ENCODE results near the gene NTSR1.

Gene NTSR1

GRCh38 chr20:62785393-62785792, 76.8 kb downstream of the NTSR1 start:
- peaks cover 0 to 7% (median 0%) of the 10 kb centered on the region in 11 experiments; a peak in 5 of 22 replicates for H3K27me3 ChIP-seq

GRCh38 chr20:62786157-62786556, 77.5 kb downstream of the NTSR1 start:
- H3K36me3 ChIP-seq, result no peaks in the 10 kb centered on the region
- H4K20me1 ChIP-seq, result no peaks in the 10 kb centered on the region
- peaks cover 86 to 96% (median 92%) of the 10 kb centered on the region in 10 experiments for H3K4me1 ChIP-seq
- H3K27ac ChIP-seq, result peak overlapping the region; percentile 9 to 76 (median 62); a peak in 21 of 22 replicates
- H3K9me3 ChIP-seq (replicated peaks in 1 of 11), result peaks cover 0 to 14% (median 0%) of the 10 kb centered on the region in 11 experiments; a peak in 6 of 22 replicates
- no peak for TF ChIP-seq Cebpa-rat (IDR thresholded peaks at IDR 0.05)
- H3K4me3 ChIP-seq, result peak overlapping the region in 2 of 10 experiments; percentile 13 to 25; a peak in 4 of 20 replicates
- H3K9ac ChIP-seq, result peak overlapping the region in 10 of 11 experiments; percentile 16 to 66 (median 44); a peak in 17 of 22 replicates
- H3K27me3 ChIP-seq, result no peaks in the 10 kb centered on the region; a peak in 1 of 22 replicates
- H3K4me2 ChIP-seq, result peak overlapping the region; percentile 79 to 93 (median 89)

More at GRCh38 chr20:62785393-62785792, 76.8 kb downstream of the NTSR1 start:
- Histone ChIP-seq H3K9me3 (replicated peaks in 1 of 11) (peaks cover 0 to 14% (median 0%) of the 10 kb centered on the region in 11 experiments; a peak in 6 of 22 replicates), H3K4me1 (peaks cover 87 to 98% (median 96%) of the 10 kb centered on the region in 10 experiments), H3K9ac (peak overlapping the region in 10 of 11 experiments; percentile 16 to 66 (median 44); a peak in 16 of 22 replicates), H3K4me3 (no peak overlapping the region), H3K36me3 (no peaks in the 10 kb centered on the region), H3K27ac (peak overlapping the region in 10 of 11 experiments; percentile 9 to 76 (median 64); a peak in 20 of 22 replicates), H3K4me2 (peak overlapping the region; percentile 79 to 93 (median 89)), H4K20me1 (no peaks in the 10 kb centered on the region)
- TF ChIP-seq Cebpa-rat (IDR thresholded peaks at IDR 0.05), result no peak

DNA sequence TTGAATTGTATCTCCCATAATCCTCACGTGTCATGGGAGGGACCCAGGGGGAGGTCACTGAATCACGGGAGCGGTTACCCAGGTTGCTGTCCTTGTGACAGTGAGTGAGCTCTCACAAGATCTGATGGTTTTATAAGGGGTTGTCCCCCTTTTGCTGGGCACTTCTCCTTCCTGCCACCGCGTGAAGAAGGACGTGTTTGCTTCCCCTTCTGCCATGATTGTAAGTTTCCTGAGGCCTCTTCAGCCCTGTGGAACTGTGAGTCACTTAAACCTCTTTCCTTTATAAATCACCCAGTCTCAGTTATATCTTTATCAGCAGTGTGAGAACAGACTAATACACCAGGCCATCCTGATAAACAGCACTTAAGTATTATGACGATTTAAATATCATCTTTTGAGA, 78.7 kb downstream of the NTSR1 start:
- Histone ChIP-seq H3K4me3 (no peak overlapping the region), H3K27me3 (no peaks in the 10 kb centered on the region; a peak in 1 of 22 replicates), H3K9me3 (replicated peaks in 1 of 11) (peaks cover 0 to 14% (median 0%) of the 10 kb centered on the region in 11 experiments; a peak in 6 of 22 replicates), H3K36me3 (no peaks in the 10 kb centered on the region), H3K9ac (0 out of 22 replicates have a peak overlapping the region, but pooled peaks of 1 of the 11 experiments have one; percentile 37), H3K4me1 (peaks cover 88 to 97% (median 93%) of the 10 kb centered on the region in 10 experiments), H3K4me2 (peak overlapping the region; percentile 77 to 93 (median 89)), H3K27ac (peak overlapping the region in 9 of 11 experiments; percentile 5 to 76 (median 56); a peak in 12 of 22 replicates), H4K20me1 (0 out of 22 replicates have a peak, but pooled peaks cover 0 to 1% (median 0%) of the 10 kb centered on the region in 11 experiments)
- TF ChIP-seq Cebpa-rat (IDR thresholded peaks at IDR 0.05), result no peak

DNA sequence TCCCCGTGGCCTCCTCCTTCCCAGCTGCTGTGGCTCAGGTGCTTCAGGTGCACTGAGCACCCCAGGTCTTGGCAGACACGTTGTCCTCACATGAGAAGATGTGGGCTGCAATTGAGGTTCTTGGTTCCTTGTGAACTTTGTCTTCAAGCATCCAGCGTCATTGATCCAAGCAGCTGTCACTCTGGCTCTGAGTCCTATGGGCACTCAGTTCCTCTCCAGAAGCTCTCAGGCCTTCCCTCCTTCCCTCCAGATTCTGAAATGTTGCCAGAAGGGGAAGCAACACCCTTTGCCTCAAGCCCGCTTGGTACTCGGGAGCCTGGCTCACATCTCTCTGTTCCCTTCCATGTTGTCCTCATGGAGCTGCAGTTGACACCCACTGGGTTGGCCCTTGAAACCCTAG, 79.2 kb downstream of the NTSR1 start:
- no peak for TF ChIP-seq Cebpa-rat (IDR thresholded peaks at IDR 0.05)
- H3K27me3 ChIP-seq, result no peaks in the 10 kb centered on the region; a peak in 1 of 22 replicates
- H3K9me3 ChIP-seq (replicated peaks in 1 of 11), result peaks cover 0 to 14% (median 0%) of the 10 kb centered on the region in 11 experiments; a peak in 6 of 22 replicates
- H3K9ac ChIP-seq, result 0 out of 22 replicates have a peak overlapping the region, but pooled peaks of 1 of the 11 experiments have one; percentile 37
- no peaks in the 10 kb centered on the region for H3K36me3 ChIP-seq
- H3K27ac ChIP-seq, result peak overlapping the region in 9 of 11 experiments; percentile 5 to 76 (median 56); a peak in 12 of 22 replicates
- peaks cover 0 to 7% (median 0%) of the 10 kb centered on the region in 11 experiments; a peak in 1 of 22 replicates for H4K20me1 ChIP-seq
- H3K4me2 ChIP-seq, result peak overlapping the region; percentile 77 to 93 (median 89)
- H3K4me1 ChIP-seq, result peaks cover 88 to 97% (median 93%) of the 10 kb centered on the region in 10 experiments
- H3K4me3 ChIP-seq, result no peak overlapping the region

- Histone ChIP-seq H3K9ac (peak overlapping the region in 4 of 11 experiments; percentile 20 to 59 (median 22); a peak in 5 of 22 replicates), H3K36me3 (no peaks in the 10 kb centered on the region), H3K27ac (peak overlapping the region in 6 of 11 experiments; percentile 23 to 76 (median 48); a peak in 10 of 22 replicates), H3K27me3 (no peaks in the 10 kb centered on the region; a peak in 1 of 22 replicates), H3K9me3 (replicated peaks in 1 of 11) (peaks cover 0 to 14% (median 0%) of the 10 kb centered on the region in 11 experiments; a peak in 6 of 22 replicates), H3K4me2 (peak overlapping the region; percentile 77 to 93 (median 89)), H3K4me1 (peaks cover 88 to 97% (median 93%) of the 10 kb centered on the region in 10 experiments), H3K4me3 (no peak overlapping the region), H4K20me1 (peaks cover 0 to 11% (median 0%) of the 10 kb centered on the region in 11 experiments; a peak in 3 of 22 replicates)
- no peak for TF ChIP-seq Cebpa-rat (IDR thresholded peaks at IDR 0.05)
These were observed 80.0 kb downstream of the NTSR1 start for GRCh38 chr20:62788607-62789006.

- Histone ChIP-seq H4K20me1 (peaks cover 0 to 13% (median 0%) of the 10 kb centered on the region in 11 experiments; a peak in 3 of 22 replicates), H3K27ac (no peak overlapping the region), H3K9me3 (replicated peaks in 1 of 11) (peaks cover 0 to 14% (median 0%) of the 10 kb centered on the region in 11 experiments; a peak in 6 of 22 replicates), H3K4me1 (peaks cover 86 to 95% (median 91%) of the 10 kb centered on the region in 10 experiments), H3K9ac (no peak overlapping the region), H3K36me3 (no peaks in the 10 kb centered on the region), H3K27me3 (no peaks in the 10 kb centered on the region), H3K4me2 (peak overlapping the region in 10 of 11 experiments; percentile 79 to 93 (median 90); a peak in 17 of 22 replicates), H3K4me3 (no peak overlapping the region)
- TF ChIP-seq Cebpa-rat (IDR thresholded peaks at IDR 0.05), result no peak
These were observed 81.4 kb downstream of the NTSR1 start for GRCh38 chr20:62790075-62790474.

DNA sequence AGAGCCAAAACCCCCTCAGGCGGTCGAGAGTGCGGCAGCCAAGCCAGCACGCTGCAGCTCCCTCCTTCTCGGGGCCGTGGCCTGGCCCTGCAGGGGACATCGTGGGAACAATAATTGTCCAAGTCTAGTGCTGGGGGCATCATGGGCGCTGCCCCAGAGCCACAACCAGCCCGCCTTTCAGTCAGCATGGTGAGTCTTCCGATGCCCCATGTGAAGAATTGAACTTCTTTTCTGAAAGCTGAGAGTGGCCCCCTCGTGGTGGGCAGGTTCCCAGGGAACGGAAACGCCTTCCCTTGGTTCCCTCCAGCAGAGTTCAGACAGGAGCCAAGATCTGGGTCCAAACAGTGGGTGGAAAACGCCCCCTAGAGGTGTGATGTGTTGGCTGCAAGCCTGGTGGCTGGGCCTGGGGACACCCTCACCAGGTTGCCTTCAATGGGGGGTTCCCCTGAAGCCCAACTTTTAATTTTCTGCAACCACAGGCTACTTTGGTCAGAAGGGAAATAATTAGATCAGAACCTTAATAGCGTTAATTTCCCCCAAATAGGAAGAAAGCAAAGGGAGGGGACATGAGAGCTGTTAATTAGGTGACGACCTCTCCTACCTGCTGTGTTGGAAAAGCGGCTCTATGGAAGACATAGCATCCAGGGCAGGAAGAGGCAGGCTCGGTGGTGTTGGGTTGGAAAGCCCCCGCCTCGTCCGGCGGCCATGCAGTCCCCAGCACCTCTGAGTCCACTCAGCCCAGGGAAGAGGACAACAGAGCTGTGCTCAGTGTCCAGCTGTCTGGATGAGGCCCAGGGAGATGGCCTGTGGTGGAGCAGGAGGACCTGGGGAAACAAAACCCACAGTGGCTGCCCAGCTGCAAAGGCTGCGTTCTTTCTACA, 82.9 kb downstream of the NTSR1 start:
- peaks cover 0 to 13% (median 0%) of the 10 kb centered on the region in 11 experiments; a peak in 3 of 22 replicates for H4K20me1 ChIP-seq
- no peak overlapping the region for H3K4me3 ChIP-seq
- peak overlapping the region in 2 of 11 experiments; percentile 11 to 21; a peak in 2 of 22 replicates for H3K27ac ChIP-seq
- peak overlapping the region; percentile 37 to 95 (median 69); a peak in 18 of 22 replicates for H3K4me2 ChIP-seq
- H3K36me3 ChIP-seq, result no peaks in the 10 kb centered on the region
- no peaks in the 10 kb centered on the region for H3K27me3 ChIP-seq
- H3K9ac ChIP-seq, result no peak overlapping the region
- peaks cover 0 to 14% (median 0%) of the 10 kb centered on the region in 11 experiments; a peak in 6 of 22 replicates for H3K9me3 ChIP-seq (replicated peaks in 1 of 11)
- no peak for TF ChIP-seq Cebpa-rat (IDR thresholded peaks at IDR 0.05)
- H3K4me1 ChIP-seq, result peaks cover 75 to 92% (median 86%) of the 10 kb centered on the region in 10 experiments
